HL-60/S4 treated with phorbol 12-myristate 13-acetate at 8.2 ng/mL for 4 days and 3 days (cell line): Measurements from ENCODE around the gene KLF12.

Source experiments
- in situ Hi-C: fragments of 300-500 bp; cut with MboI; formaldehyde crosslinking; loops from 2 replicates; pipeline ENCODE4 v1.15.0; 2022; ENCODE audit warnings: low sequenced_read_pairs

Gene KLF12

GRCh38 chr13:74103970-74104555 lies 30.1 kb downstream of the KLF12 start:
- in situ Hi-C loops = no loop called here

- in situ Hi-C loops = no loop called here
Measured at GRCh38 chr13:74103196-74103595, 31.0 kb downstream of the KLF12 start.

DNA sequence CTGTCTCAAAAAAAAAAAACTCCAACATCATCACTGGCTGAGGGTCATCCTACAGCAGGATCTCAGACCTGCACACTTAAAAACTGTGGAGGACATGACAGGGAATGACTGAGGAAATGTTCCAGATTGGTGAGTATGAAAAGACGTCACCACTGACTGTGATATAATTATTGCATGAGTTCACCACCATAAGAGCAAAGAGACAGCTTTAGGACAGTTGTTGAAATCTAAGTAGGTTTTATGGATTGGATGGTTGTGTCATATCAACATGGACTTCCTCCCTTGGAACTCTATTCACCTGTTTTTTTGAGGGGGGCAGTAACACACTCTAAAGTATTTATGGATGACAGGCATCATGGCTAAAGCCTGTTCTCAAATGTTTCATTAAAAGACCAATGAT lies 31.5 kb downstream of the KLF12 start:
- in situ Hi-C loops = no loop called here

DNA sequence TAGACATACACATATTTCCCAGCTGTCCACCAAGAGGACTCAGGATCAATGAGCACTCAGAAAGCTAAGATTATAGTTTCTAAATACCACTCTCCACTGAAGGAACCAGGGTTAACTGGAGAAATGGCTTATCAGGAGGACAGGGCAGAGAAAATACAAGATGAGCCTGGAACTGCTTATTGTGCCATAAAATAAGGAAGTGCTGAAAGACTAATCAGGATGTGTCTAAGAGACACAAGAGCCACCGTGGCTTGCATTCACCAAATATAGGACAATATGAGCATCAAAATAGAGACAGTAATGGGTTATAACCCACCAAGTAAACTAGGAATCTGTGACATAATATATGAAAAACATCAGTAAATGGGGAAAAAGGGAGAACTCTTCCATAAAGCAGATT lies 32.8 kb downstream of the KLF12 start:
- in situ Hi-C loops = no loop called here

GRCh38 chr13:74098077-74098476 lies 36.1 kb downstream of the KLF12 start:
- in situ Hi-C loops = no loop called here

- in situ Hi-C loops = no loop called here
Measured at GRCh38 chr13:74097116-74097515, 37.1 kb downstream of the KLF12 start.

DNA sequence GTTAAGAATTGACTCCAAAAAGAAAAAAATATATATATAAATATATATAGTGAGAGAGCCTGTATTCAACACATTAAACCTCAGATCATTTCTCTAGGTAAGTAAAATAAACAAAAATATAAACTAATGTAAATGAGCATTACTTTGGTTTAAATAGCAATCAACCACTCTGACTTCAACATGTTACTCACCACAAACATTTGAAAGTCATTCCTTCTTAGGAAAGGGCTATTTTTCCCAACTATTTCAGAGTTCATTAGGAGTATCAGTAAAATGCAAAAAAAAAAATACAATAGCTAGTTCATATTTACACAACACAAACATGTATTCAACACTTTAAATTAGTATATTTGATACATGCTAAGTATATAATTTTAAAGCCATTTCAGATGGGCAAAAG lies 40.5 kb downstream of the KLF12 start:
- in situ Hi-C loops = no loop called here

DNA sequence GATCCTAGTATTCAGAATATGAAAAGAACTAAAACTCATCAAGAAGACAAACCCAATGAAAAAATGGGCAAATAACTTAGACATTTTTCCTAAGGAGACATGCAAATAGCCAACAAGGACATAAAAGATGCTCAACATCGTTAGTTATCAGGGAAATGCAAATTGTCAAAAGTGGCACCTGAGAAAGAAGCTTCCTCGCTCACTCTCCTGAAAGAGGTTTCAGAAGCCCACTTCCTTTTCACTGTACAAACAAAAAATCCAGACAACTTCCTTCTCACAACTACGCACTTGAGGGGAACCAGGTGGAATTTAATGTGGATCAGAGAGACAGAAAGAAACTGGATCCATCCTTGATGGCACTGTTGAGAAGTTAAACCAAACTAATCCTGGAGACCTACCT lies 41.5 kb downstream of the KLF12 start:
- in situ Hi-C loops = no loop called here

DNA sequence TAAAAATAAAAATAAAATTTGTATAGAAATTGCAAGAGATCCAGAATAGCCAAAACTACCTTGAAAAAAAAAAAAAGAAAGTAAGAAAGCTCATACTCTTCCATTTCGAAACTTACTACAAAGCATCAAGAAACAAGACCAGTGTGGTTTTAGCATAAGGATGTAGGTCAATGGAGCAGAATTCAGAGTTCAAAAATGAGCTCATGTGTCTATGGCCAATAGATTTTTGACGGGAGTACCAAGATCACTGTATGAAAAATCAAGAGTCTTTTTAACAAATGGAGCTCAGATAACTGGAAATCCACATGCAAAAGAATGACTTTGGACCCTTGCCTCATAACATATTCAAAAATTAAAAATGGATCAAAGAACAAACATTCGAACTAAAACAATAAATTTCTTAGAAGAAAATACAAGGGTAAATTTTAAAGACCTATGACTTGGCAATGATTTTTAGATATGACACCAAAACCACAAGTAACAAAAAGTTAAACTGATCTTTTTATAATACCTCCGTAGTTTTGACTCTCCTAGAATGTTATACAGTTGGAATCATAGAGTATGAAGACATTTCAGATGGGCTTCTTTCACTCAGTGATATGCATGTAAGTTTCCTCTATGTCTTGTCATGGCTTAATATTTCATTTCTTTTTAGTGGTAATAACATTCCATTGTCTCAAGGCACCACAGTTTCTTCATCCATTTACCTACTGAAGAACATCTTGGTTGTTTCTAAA lies 43.2 kb downstream of the KLF12 start:
- in situ Hi-C loops = no loop called here

DNA sequence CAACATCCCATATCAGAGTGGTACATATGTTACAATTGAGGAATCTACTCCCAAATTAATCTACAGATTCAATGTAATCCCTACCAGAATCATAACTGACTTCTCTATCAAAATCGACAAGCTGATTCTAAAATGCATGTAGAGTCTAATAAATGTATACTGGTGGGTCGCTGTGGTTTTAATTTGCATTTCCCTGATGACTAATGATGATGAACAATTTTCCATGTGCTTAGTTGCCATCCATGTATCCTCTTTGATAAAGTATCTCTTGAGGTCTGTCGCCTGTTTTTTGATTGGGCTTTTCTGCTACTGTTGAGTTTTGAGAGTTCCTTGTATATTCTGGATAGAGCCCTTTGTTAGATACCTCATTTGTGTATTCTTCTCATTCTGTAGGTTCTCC lies 43.8 kb downstream of the KLF12 start:
- in situ Hi-C loops = no loop called here

DNA sequence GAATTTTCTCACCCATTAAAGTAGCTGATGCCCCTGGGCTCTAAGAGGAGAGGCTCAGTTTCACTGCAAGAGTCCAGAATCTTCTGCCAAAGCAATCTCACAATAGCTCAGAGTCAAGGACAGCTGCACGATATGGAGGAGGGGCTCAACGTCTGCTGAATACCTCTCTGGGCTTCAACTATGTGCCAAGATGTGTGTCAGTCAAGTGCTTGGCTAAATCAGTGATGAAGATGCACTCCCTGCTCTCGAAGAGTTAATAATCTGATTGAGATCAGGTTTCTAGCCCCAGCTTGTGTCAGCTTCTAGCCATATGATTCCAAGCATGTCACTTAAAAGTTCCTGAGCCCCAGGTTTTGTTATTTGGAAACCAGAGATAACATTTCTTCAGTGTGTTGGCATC lies 46.8 kb downstream of the KLF12 start:
- in situ Hi-C loops = no loop called here
